Fibroblast of mammary gland (primary cell): Measurements from ENCODE around the gene RUNX3.
"Not testable (repeated sequence)": the region's sequence is repeated elsewhere in the genome, so short reads cannot be mapped to it uniquely, and the experiment has no call there.

Source experiments
- DNase-seq: peaks from one replicate; pipeline ENCODE4 v3.0.0-alpha.2; 2010; ENCODE audit warnings: low read depth
- H3K4me3 ChIP-seq: 2 replicates; pipeline ENCODE4 v1.5.1; 2011; ENCODE audit warnings: low read depth, mild to moderate bottlenecking, low read length, moderate library complexity; ENCODE audit not compliant: control insufficient read depth
- CTCF ChIP-seq: conservative IDR thresholded peaks from 2 replicates; pipeline ENCODE4 v1.5.1; 2011; ENCODE audit warnings: low read depth, low read length, inconsistent platforms; ENCODE audit not compliant: control insufficient read depth, insufficient read depth

The RUNX3 gene

GRCh38 chr1:24930260-24931145, at the start of gene RUNX3:
RUNX3 (minus strand) TSS chr1:24930276; CDS start chr1:24929868, 408 bp downstream.
- no peak for TF ChIP-seq CTCF
- no peak within 1 kb of the TSS for H3K4me3 ChIP-seq
- DNase-seq, result no peak

- not testable (repeated sequence) for DNase-seq, H3K4me3 ChIP-seq
Observed at GRCh38 chr1:24979232-24979631, 49.2 kb upstream of the RUNX3 start.

GRCh38 chr1:24978383-24979032, 48.4 kb upstream of the RUNX3 start:
- no peak for DNase-seq
- no peak for TF ChIP-seq CTCF

GRCh38 chr1:24975391-24975790, 45.3 kb upstream of the RUNX3 start:
- no peak overlapping the region for H3K4me3 ChIP-seq
- DNase-seq, result no peak
- TF ChIP-seq CTCF, result no peak

More at GRCh38 chr1:24978383-24979032, 48.4 kb upstream of the RUNX3 start:
- H3K4me3 ChIP-seq, result no peak overlapping the region

- DNase-seq, result no peak
- no peak overlapping the region for H3K4me3 ChIP-seq
- no peak for TF ChIP-seq CTCF
Observed at GRCh38 chr1:24973315-24973714, 43.2 kb upstream of the RUNX3 start.

GRCh38 chr1:24972915-24973242, 42.8 kb upstream of the RUNX3 start:
- DNase-seq, result no peak
- TF ChIP-seq CTCF, result no peak
- H3K4me3 ChIP-seq, result no peak overlapping the region

- no peak for DNase-seq
- no peak overlapping the region for H3K4me3 ChIP-seq
- no peak for TF ChIP-seq CTCF
Observed at GRCh38 chr1:24972221-24972914, 42.3 kb upstream of the RUNX3 start.
